OCI-LY7 (cell line): ENCODE data around the gene TLR5. TPM values are rescaled to one million over a fixed set of nuclear protein-coding genes. Genes with fewer than 3 reads are reported as not detected.

ENCODE experiments used
- Bru-seq: library from RNA; stranded (reverse); fragments of 400-500 nt; gene quantifications from one replicate; lab custom pipeline; 2021; lab: Mats Ljungman, UMichigan
- BruChase-seq, 2 experiments: library from RNA; stranded (reverse); fragments of 400-500 nt; gene quantifications; one replicate each; lab custom pipeline; 2021; lab: Mats Ljungman, UMichigan
- BruUV-seq: library from RNA; stranded (reverse); fragments of 400-500 nt; replicated peaks from 2 replicates; lab custom pipeline; 2021; lab: Mats Ljungman, UMichigan
- CTCF ChIA-PET: fragments of 300-600 bp; sonication (Branson Sonifier 250); formaldehyde crosslinking; loops from one replicate; lab custom pipeline; 2022; ENCODE audit warnings: antibody characterized with exemption; ENCODE audit not compliant: unreplicated experiment; lab: Charles Lee
- POLR2A ChIA-PET: fragments of 300-600 bp; sonication (Branson Sonifier 250); formaldehyde crosslinking; loops from one replicate; lab custom pipeline; 2022; ENCODE audit warnings: antibody characterized with exemption; lab: Charles Lee
- DNase-seq: peaks from one replicate; pipeline ENCODE4 v3.0.0-alpha.2; 2015; ENCODE audit warnings: low spot score
- H2AFZ ChIP-seq: fragments of 200-600 bp; sonication (generic), shearing (Covaris generic); 2 replicates; pipeline ENCODE4 v1.6.1; 2014; ENCODE audit warnings: mild to moderate bottlenecking, antibody characterized with exemption, low read length, moderate library complexity
- H3K27ac ChIP-seq: fragments of 200-600 bp; sonication (generic); 2 replicates; pipeline ENCODE4 v1.5.1; 2014; ENCODE audit warnings: mixed run types, low read depth, mild to moderate bottlenecking, moderate library complexity, low read length, inconsistent platforms; ENCODE audit not compliant: poor library complexity, severe bottlenecking
- H3K36me3 ChIP-seq: fragments of 200-600 bp; sonication (generic); 2 replicates; pipeline ENCODE4 v1.6.1; 2014; ENCODE audit warnings: mild to moderate bottlenecking, antibody characterized with exemption, low read length, moderate library complexity, mixed read lengths; ENCODE audit not compliant: insufficient read depth
- H3K4me1 ChIP-seq: fragments of 200-600 bp; sonication (generic); 2 replicates; pipeline ENCODE4 v1.5.1; 2014; ENCODE audit warnings: mild to moderate bottlenecking, low read length; ENCODE audit not compliant: insufficient read depth, poor library complexity, severe bottlenecking
- H3K4me2 ChIP-seq: fragments of 200-600 bp; sonication (generic); 2 replicates; pipeline ENCODE4 v1.6.1; 2014; ENCODE audit warnings: mild to moderate bottlenecking, low read length
- H3K4me3 ChIP-seq: fragments of 200-600 bp; sonication (generic); 2 replicates; pipeline ENCODE4 v1.5.1; 2014; ENCODE audit warnings: mild to moderate bottlenecking, low read depth, low read length; ENCODE audit not compliant: poor library complexity, severe bottlenecking
- H3K79me2 ChIP-seq: fragments of 200-600 bp; sonication (generic); 2 replicates; pipeline ENCODE4 v1.6.1; 2016; ENCODE audit warnings: low read depth, mild to moderate bottlenecking, low read length, moderate library complexity, mixed read lengths; ENCODE audit not compliant: insufficient read depth
- H3K9me2 ChIP-seq: fragments of 200-600 bp; sonication (generic); 2 replicates; pipeline ENCODE4 v1.6.1; 2016; ENCODE audit warnings: mild to moderate bottlenecking, low read length, mixed read lengths; ENCODE audit not compliant: insufficient read depth
- H3K9me3 ChIP-seq: fragments of 200-600 bp; sonication (generic); 2 replicates; pipeline ENCODE4 v1.6.1; 2014; ENCODE audit warnings: mild to moderate bottlenecking, mixed run types, low read length, mixed read lengths
- H4K20me1 ChIP-seq: fragments of 200-600 bp; sonication (generic); 2 replicates; pipeline ENCODE4 v1.6.1; 2014; ENCODE audit warnings: mild to moderate bottlenecking, antibody characterized with exemption, low read length, moderate library complexity, mixed read lengths; ENCODE audit not compliant: insufficient read depth
- EZH2phosphoT487 ChIP-seq: fragments of 200-600 bp; sonication (generic); IDR thresholded peaks from 2 replicates; pipeline ENCODE4 v1.6.1; 2018; ENCODE audit warnings: low read depth, borderline replicate concordance, mild to moderate bottlenecking, mixed run types, antibody characterized with exemption, low read length, moderate library complexity, mixed read lengths
- intact Hi-C: fragments of 100-400 bp; cut with micrococcal nuclease; formaldehyde crosslinking; loops from one replicate; pipeline ENCODE4 v1.10.0; 2022; ENCODE audit not compliant: unreplicated experiment
- long read RNA-seq: library from polyadenylated mRNA; stranded (forward); transcript quantifications from one replicate; pipeline ENCODE4 v2.0.0, GENCODE V29; 2022
- total RNA-seq, 2 experiments: library from RNA; depleted of rRNA in 1 of 2; stranded (reverse); fragments of >200 nt in 1 of 2; shearing (Covaris generic) in 1 of 2; gene quantifications; 2 replicates each; pipeline ENCODE4 v1.2.3, GENCODE V29; 2014 to 2022
- TF ChIP-seq, protein P1 (sequence below): fragments of 200-600 bp; sonication (generic); conservative IDR thresholded peaks from 2 replicates; pipeline ENCODE4 v1.5.1; 2014; ENCODE audit warnings: mild to moderate bottlenecking, antibody characterized with exemption, low read length, moderate library complexity, mixed read lengths

TLR5 gene, protein sequence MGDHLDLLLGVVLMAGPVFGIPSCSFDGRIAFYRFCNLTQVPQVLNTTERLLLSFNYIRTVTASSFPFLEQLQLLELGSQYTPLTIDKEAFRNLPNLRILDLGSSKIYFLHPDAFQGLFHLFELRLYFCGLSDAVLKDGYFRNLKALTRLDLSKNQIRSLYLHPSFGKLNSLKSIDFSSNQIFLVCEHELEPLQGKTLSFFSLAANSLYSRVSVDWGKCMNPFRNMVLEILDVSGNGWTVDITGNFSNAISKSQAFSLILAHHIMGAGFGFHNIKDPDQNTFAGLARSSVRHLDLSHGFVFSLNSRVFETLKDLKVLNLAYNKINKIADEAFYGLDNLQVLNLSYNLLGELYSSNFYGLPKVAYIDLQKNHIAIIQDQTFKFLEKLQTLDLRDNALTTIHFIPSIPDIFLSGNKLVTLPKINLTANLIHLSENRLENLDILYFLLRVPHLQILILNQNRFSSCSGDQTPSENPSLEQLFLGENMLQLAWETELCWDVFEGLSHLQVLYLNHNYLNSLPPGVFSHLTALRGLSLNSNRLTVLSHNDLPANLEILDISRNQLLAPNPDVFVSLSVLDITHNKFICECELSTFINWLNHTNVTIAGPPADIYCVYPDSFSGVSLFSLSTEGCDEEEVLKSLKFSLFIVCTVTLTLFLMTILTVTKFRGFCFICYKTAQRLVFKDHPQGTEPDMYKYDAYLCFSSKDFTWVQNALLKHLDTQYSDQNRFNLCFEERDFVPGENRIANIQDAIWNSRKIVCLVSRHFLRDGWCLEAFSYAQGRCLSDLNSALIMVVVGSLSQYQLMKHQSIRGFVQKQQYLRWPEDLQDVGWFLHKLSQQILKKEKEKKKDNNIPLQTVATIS
- total RNA-seq (2014; rRNA removed; shearing (Covaris generic)): not detected in 2 replicates
- not detected in 2 replicates for total RNA-seq (2022)
- Bru-seq, nascent RNA: percentile 4 among the genes with signal in this experiment
- not detected for BruChase-seq, experiment 1, labeled RNA remaining after a 6-hour chase
- not detected for BruChase-seq, experiment 2, labeled RNA remaining after a 2-hour chase
- long read RNA-seq: 0 reads

DNA sequence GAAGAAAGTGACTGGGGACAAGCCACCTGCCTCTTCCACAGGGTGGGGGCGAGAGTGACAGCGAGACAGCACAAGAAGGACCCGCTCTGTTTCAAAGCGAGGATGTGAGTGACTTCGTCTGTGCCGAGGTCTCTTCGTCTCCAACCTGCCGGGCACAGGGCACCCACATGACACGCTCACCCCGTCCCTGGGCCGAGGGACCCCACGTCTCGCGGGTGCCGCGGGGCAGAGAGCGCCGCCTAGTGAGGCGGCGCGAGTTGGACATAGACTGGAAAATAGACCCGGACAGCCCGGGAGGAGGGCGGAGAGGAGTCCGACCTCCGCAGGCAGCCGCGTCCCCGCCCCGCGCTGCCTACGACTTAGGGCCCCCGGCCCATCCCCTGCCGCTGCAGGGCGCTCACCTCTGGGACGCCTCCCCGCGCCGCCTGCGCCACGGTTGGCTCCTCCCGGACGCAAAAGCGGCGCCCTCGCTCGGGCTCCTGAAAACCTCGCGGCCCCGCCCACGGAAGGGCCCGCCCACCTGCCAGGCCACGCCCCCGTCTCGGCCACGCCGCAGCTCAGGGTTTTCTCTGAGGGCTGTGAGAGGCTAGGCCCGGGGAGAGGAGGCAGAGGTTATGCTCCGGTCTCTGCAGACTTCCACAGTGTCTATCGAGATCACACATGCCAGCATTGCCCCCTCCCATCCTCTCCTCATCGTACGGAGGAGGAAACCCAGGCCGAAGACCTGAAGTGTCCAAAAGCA is at the start of gene TLR5:
TLR5 (minus strand) TSS at position 454 of the 742 bp plus-strand sequence. CDS start 30,217 bp downstream, outside the sequence.
- peak within 1 kb of the TSS; percentile 64 for H3K4me2 ChIP-seq
- H3K9me3 ChIP-seq: no peaks in the 10 kb centered on the region
- no peaks in the 10 kb centered on the region for H3K9me2 ChIP-seq
- peak; percentile 78 for DNase-seq
- H3K27ac ChIP-seq: no peak within 1 kb of the TSS
- TF ChIP-seq EZH2phosphoT487: no peak
- TF ChIP-seq, protein P1, sequence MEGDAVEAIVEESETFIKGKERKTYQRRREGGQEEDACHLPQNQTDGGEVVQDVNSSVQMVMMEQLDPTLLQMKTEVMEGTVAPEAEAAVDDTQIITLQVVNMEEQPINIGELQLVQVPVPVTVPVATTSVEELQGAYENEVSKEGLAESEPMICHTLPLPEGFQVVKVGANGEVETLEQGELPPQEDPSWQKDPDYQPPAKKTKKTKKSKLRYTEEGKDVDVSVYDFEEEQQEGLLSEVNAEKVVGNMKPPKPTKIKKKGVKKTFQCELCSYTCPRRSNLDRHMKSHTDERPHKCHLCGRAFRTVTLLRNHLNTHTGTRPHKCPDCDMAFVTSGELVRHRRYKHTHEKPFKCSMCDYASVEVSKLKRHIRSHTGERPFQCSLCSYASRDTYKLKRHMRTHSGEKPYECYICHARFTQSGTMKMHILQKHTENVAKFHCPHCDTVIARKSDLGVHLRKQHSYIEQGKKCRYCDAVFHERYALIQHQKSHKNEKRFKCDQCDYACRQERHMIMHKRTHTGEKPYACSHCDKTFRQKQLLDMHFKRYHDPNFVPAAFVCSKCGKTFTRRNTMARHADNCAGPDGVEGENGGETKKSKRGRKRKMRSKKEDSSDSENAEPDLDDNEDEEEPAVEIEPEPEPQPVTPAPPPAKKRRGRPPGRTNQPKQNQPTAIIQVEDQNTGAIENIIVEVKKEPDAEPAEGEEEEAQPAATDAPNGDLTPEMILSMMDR: peak; percentile 78
- no TSS peak for BruUV-seq
- no peaks in the 10 kb centered on the region for H4K20me1 ChIP-seq
- H3K4me1 ChIP-seq: peaks cover 7% of the 10 kb centered on the region
- peak within 1 kb of the TSS; percentile 67 for H3K4me3 ChIP-seq
- intact Hi-C loops: no loop called here
- peak within 1 kb of the TSS; percentile 94 for H2AFZ ChIP-seq
- ChIA-PET CTCF (interaction anchor here (0.6 to 0.7 kb wide), 2 partner anchors 9 to 22 kb away, joined by 4 to 15 read pairs; no protein-coding TSS in a partner anchor), POLR2A (no interaction called here)
- no peaks in the 10 kb centered on the region for H3K79me2 ChIP-seq
- no peaks in the 10 kb centered on the region for H3K36me3 ChIP-seq

DNA sequence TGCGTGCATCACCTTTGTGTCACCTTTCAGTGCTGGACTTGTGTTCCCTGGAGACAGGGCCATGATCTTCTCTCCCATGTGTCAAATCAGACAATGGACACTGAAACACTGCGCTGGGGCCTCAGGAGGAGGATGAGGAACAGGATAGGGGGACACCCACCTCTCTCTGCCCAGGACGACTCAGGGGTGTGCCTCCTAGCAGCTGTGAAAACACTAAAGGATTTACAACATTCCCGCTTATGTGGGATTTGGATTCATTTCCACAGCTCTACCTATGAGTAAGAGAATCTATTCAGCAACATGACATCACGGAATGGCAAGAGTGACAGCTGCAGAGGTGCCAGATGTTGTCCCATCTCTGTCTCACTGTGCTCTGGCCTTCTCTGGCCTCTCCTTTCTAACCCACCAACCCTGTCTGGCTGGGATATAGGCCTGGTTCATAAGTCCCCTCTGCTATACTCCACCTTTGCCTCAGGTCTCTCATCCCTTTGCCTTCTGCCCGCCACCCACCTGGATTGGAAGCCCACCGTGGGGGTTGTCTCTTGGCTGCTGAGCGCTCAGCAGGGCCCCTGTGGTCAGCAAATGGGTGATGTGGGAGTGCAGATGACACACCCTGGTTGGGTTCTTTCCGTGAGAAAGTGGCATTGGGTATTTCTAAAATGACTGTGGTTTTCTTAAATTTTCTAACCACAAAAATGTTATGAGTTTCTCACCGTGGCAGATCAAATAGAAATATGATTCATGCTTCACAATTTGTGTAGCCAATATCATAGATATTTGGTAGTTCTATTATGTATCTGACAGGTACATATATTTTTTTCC is 47.1 kb upstream of the TLR5 start:
- Histone ChIP-seq H2AFZ (no peak overlapping the region), H3K9me3 (no peaks in the 10 kb centered on the region), H3K9me2 (no peaks in the 10 kb centered on the region), H3K4me2 (no peak overlapping the region), H3K27ac (no peak overlapping the region), H3K4me3 (no peak overlapping the region), H3K79me2 (no peaks in the 10 kb centered on the region), H4K20me1 (no peaks in the 10 kb centered on the region), H3K36me3 (no peaks in the 10 kb centered on the region), H3K4me1 (no peaks in the 10 kb centered on the region)
- POLR2A ChIA-PET: no interaction called here
- TF ChIP-seq EZH2phosphoT487: no peak
- TF ChIP-seq, protein P1: no peak
- intact Hi-C loops: no loop called here
- no TSS peak for BruUV-seq
- no peak for DNase-seq
- CTCF ChIA-PET: no interaction called here
